Neuronal stem cell (in vitro differentiated cells): ENCODE measurements around the gene PPFIA1.
"Not testable (repeated sequence)": the region's sequence is repeated elsewhere in the genome, so short reads cannot be mapped to it uniquely, and the experiment has no call there.

Source experiments
- DNase-seq: peaks from one replicate; pipeline ENCODE4 v3.0.0-alpha.2; 2013; ENCODE audit warnings: low spot score
- H2AFZ ChIP-seq: one replicate; pipeline ENCODE4 v1.6.1; 2013; ENCODE audit warnings: mild to moderate bottlenecking, low read length, inconsistent platforms
- H2AK5ac ChIP-seq: 2 replicates; pipeline ENCODE4 v1.6.1; 2013; ENCODE audit warnings: low read depth, mild to moderate bottlenecking, inconsistent platforms, low read length, moderate library complexity, mixed read lengths
- H2BK120ac ChIP-seq: 2 replicates; pipeline ENCODE4 v1.6.1; 2013; ENCODE audit warnings: low read depth, mild to moderate bottlenecking, inconsistent platforms, low read length, moderate library complexity, mixed read lengths
- H2BK12ac ChIP-seq: one replicate; pipeline ENCODE4 v1.6.1; 2013; ENCODE audit warnings: low read length, inconsistent platforms
- H2BK15ac ChIP-seq: 2 replicates; pipeline ENCODE4 v1.6.1; 2013; ENCODE audit warnings: mild to moderate bottlenecking, low read length, inconsistent platforms, mixed read lengths
- H2BK5ac ChIP-seq: one replicate; pipeline ENCODE4 v1.6.1; 2013; ENCODE audit warnings: inconsistent platforms, mild to moderate bottlenecking, low read length, moderate library complexity
- H3K14ac ChIP-seq: one replicate; pipeline ENCODE4 v1.6.1; 2013; ENCODE audit warnings: low read length, inconsistent platforms
- H3K18ac ChIP-seq: 2 replicates; pipeline ENCODE4 v1.6.1; 2013; ENCODE audit warnings: low read length, inconsistent platforms
- H3K23ac ChIP-seq: 2 replicates; pipeline ENCODE4 v1.6.1; 2013; ENCODE audit warnings: low read depth, mild to moderate bottlenecking, mixed read lengths, low read length, inconsistent platforms; ENCODE audit not compliant: poor library complexity
- H3K27ac ChIP-seq: replicated peaks from 3 replicates; pipeline ENCODE4 v1.5.1; 2013; ENCODE audit warnings: low read length, inconsistent platforms
- H3K27me3 ChIP-seq, 3 experiments: 2 replicates each; pipeline ENCODE4 v1.6.1; 2013; ENCODE audit warnings: low read length in 3 of 3, mild to moderate bottlenecking in 2 of 3, inconsistent platforms in 1 of 3, low read depth in 1 of 3, mixed read lengths in 1 of 3, moderate library complexity in 1 of 3; ENCODE audit not compliant: control insufficient read depth in 3 of 3, insufficient read depth in 3 of 3
- H3K36me3 ChIP-seq, 2 donors: replicated peaks in 1 of 2; 2 replicates each; pipeline ENCODE4 v1.6.1; 2013; ENCODE audit warnings: low read length in 2 of 2; ENCODE audit not compliant: control insufficient read depth in 2 of 2, insufficient read depth in 2 of 2
- H3K4ac ChIP-seq: 2 replicates; pipeline ENCODE4 v1.6.1; 2013; ENCODE audit warnings: inconsistent platforms, mild to moderate bottlenecking, low read length, moderate library complexity
- H3K4me1 ChIP-seq, 2 donors: 1 replicate in 1 of 2; 2 replicates in 1 of 2; pipeline ENCODE4 v1.6.1; 2013; ENCODE audit warnings: low read length in 2 of 2, low read depth in 1 of 2; ENCODE audit not compliant: control insufficient read depth in 2 of 2, insufficient read depth in 1 of 2
- H3K4me2 ChIP-seq: one replicate; pipeline ENCODE4 v1.6.1; 2013; ENCODE audit warnings: mild to moderate bottlenecking, low read length, inconsistent platforms; ENCODE audit not compliant: insufficient read depth, poor library complexity, severe bottlenecking
- H3K4me3 ChIP-seq, 2 donors: 2 replicates each; pipeline ENCODE4 v1.5.1; 2013; ENCODE audit warnings: low read length in 2 of 2, mild to moderate bottlenecking in 2 of 2, inconsistent platforms in 1 of 2, moderate library complexity in 1 of 2
- H3K79me1 ChIP-seq: one replicate; pipeline ENCODE4 v1.6.1; 2013; ENCODE audit warnings: low read depth, mild to moderate bottlenecking, inconsistent platforms, low read length, moderate library complexity
- H3K9ac ChIP-seq: one replicate; pipeline ENCODE4 v1.6.1; 2013; ENCODE audit warnings: mild to moderate bottlenecking, low read depth, low read length, inconsistent platforms; ENCODE audit not compliant: poor library complexity
- H3K9me3 ChIP-seq, 2 donors: replicated peaks in 1 of 2; 2 replicates each; pipeline versions ENCODE3 to v1.6.1; 2013; ENCODE audit warnings: low read length in 2 of 2, mild to moderate bottlenecking in 2 of 2, inconsistent platforms in 1 of 2, low read depth in 1 of 2, mixed read lengths in 1 of 2, moderate library complexity in 1 of 2; ENCODE audit not compliant: control insufficient read depth in 2 of 2, insufficient read depth in 1 of 2
- H4K8ac ChIP-seq: one replicate; pipeline ENCODE4 v1.6.1; 2013; ENCODE audit warnings: low read depth, mild to moderate bottlenecking, inconsistent platforms, low read length, moderate library complexity
- H4K91ac ChIP-seq: one replicate; pipeline ENCODE4 v1.6.1; 2013; ENCODE audit warnings: low read length, low read depth, mild to moderate bottlenecking, inconsistent platforms; ENCODE audit not compliant: poor library complexity
- WGBS, 2 donors: extraction: QIAGEN DNeasy Blood & Tissue Kit; methylation state at CpG; one replicate each; pipeline ENCODE4 v1.1.7; 2013; ENCODE audit warnings: missing lambda C conversion rate in 2 of 2, mixed read lengths in 1 of 2; ENCODE audit not compliant: insufficient read length in 2 of 2, insufficient replicate concordance in 1 of 2; ENCODE audit errors: extremely low coverage in 2 of 2; 5-methylcytosine and 5-hydroxymethylcytosine counted together

Gene PPFIA1

DNA sequence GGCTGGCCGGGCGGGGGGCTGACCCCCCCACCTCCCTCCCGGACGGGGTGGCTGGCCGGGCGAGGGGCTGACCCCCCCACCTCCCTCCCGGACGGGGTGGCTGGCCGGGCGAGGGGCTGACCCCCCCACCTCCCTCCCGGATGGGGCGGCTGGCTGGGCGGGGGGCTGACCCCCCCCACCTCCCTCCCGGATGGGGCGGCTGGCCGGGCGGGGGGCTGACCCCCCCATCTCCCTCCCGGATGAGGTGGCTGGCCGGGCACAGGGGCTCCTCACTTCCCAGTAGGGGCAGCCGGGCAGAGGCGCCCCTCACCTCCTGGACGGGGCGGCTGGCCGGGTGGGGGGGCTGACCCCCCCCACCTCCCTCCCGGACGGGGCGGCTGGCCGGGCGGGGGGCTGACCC is 24.7 kb downstream of the PPFIA1 start:
- H4K91ac ChIP-seq, H3K27ac ChIP-seq, H2BK5ac ChIP-seq, H2AK5ac ChIP-seq, H2BK15ac ChIP-seq, H3K9me3 ChIP-seq, H4K8ac ChIP-seq, H2BK120ac ChIP-seq, H3K14ac ChIP-seq, H3K27me3 ChIP-seq, H3K9ac ChIP-seq, H3K79me1 ChIP-seq, H3K4me1 ChIP-seq, DNase-seq, H3K4me2 ChIP-seq, H3K18ac ChIP-seq, H3K23ac ChIP-seq, H3K4me3 ChIP-seq, H3K4ac ChIP-seq, H2BK12ac ChIP-seq, H2AFZ ChIP-seq: not testable (repeated sequence)
- no CpG with 5 or more reads among the region's 29 CpGs for WGBS, 2 donors
- H3K36me3 ChIP-seq, result peaks cover 15 to 71% of the 10 kb centered on the region in 2 donors

- no peak overlapping the region for H4K91ac ChIP-seq
- H2AFZ ChIP-seq, result no peak overlapping the region
- H3K9ac ChIP-seq, result no peak overlapping the region
- no peak overlapping the region for H3K4ac ChIP-seq
- DNase-seq, result no peak
- no peak overlapping the region for H3K18ac ChIP-seq
- peaks cover 17 to 67% of the 10 kb centered on the region in 2 donors for H3K36me3 ChIP-seq
- H2BK5ac ChIP-seq, result no peak overlapping the region
- H2BK12ac ChIP-seq, result no peak overlapping the region
- no peak overlapping the region for H3K4me3 ChIP-seq
- WGBS, 2 donors, result no CpG with 5 or more reads among the region's 7 CpGs
- H2BK15ac ChIP-seq, result no peak overlapping the region
- H3K23ac ChIP-seq, result no peak overlapping the region
- H2BK120ac ChIP-seq, result no peak overlapping the region
- H3K27me3 ChIP-seq, result no peaks in the 10 kb centered on the region
- H3K9me3 ChIP-seq, result peaks cover 0 to 6% of the 10 kb centered on the region in 2 donors
- peaks cover 6% of the 10 kb centered on the region for H3K79me1 ChIP-seq
- H4K8ac ChIP-seq, result no peak overlapping the region
- peaks cover 0 to 3% of the 10 kb centered on the region in 2 donors for H3K4me1 ChIP-seq
- no peak overlapping the region for H2AK5ac ChIP-seq
- no peak overlapping the region for H3K4me2 ChIP-seq
- no peak overlapping the region for H3K14ac ChIP-seq
- H3K27ac ChIP-seq, result no peak overlapping the region
Measured at GRCh38 chr11:70296681-70297080, 26.2 kb downstream of the PPFIA1 start.

- peaks cover 0 to 2% of the 10 kb centered on the region in 2 donors for H3K4me1 ChIP-seq
Measured at GRCh38 chr11:70297341-70297740, 26.9 kb downstream of the PPFIA1 start.

DNA sequence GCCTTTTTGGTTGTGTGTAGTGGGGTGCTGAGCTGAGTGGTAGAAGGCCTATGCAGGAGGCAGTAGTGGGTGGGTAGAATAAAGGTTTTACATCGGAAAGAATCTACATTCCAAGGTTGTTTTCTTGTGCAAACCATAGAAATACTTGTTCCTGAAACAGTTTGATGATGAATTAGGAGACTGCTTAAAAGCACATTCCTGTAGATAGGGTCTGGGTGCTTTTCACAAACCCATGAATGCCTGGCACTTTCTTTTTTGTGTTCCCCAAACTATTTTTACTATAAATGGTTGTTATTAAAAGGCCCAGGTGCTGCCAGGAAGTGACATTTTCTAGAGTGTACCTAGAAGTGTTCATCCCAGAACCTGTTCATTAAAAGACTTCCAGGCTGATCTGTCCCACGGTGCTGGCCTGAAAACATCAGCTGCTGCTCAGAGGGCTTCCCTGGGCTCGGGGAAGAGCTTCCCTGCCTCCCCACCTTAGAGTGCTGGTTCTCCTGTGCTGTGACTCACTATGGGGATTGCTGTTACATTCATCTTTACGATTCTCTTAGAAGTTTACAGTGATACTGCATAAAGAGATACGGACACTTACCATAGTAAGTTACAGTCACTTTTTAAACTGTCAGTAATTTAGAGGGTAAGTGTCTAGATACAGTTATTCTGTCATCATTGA is 27.9 kb downstream of the PPFIA1 start:
- Histone ChIP-seq H3K23ac (no peak overlapping the region), H3K4me3 (no peak overlapping the region), H3K18ac (no peak overlapping the region), H2BK5ac (no peak overlapping the region), H3K27me3 (no peaks in the 10 kb centered on the region), H2BK12ac (no peak overlapping the region), H2AK5ac (no peak overlapping the region), H2AFZ (no peak overlapping the region), H3K4ac (no peak overlapping the region), H3K36me3 (peaks cover 14 to 70% of the 10 kb centered on the region in 2 donors), H2BK15ac (no peak overlapping the region), H3K14ac (no peak overlapping the region), H3K4me1 (peaks cover 0 to 2% of the 10 kb centered on the region in 2 donors), H3K9ac (no peak overlapping the region), H3K79me1 (peaks cover 5% of the 10 kb centered on the region), H4K91ac (no peak overlapping the region), H2BK120ac (no peak overlapping the region), H3K9me3 (peaks cover 0 to 6% of the 10 kb centered on the region in 2 donors), H3K4me2 (no peak overlapping the region), H4K8ac (no peak overlapping the region), H3K27ac (no peak overlapping the region)
- no CpG with 5 or more reads among the region's 5 CpGs for WGBS, 2 donors
- DNase-seq, result no peak

More at GRCh38 chr11:70297341-70297740, 26.9 kb downstream of the PPFIA1 start:
- Histone ChIP-seq H3K36me3 (peaks cover 14 to 70% of the 10 kb centered on the region in 2 donors), H4K91ac (no peak overlapping the region), H3K18ac (no peak overlapping the region), H3K4me2 (no peak overlapping the region), H3K9me3 (peaks cover 0 to 6% of the 10 kb centered on the region in 2 donors), H2BK5ac (no peak overlapping the region), H3K27ac (no peak overlapping the region), H2AFZ (no peak overlapping the region), H3K4me3 (no peak overlapping the region), H3K23ac (no peak overlapping the region), H3K27me3 (no peaks in the 10 kb centered on the region), H3K14ac (no peak overlapping the region), H2AK5ac (no peak overlapping the region), H3K9ac (no peak overlapping the region), H2BK12ac (no peak overlapping the region), H3K4ac (no peak overlapping the region), H4K8ac (no peak overlapping the region), H3K79me1 (peaks cover 5% of the 10 kb centered on the region), H2BK120ac (no peak overlapping the region), H2BK15ac (no peak overlapping the region)
- DNase-seq, result no peak
